ENCODE results near the gene CEACAM3.

- TF ChIP-seq CTCF (IDR thresholded peaks at IDR 0.05) (no peak), POLR2AphosphoS5 (IDR thresholded peaks at IDR 0.05) (no peak)
Measured at GRCh38 chr19:41784743-41785142, 11.6 kb upstream of the CEACAM3 start.

All from stomach (tissue), 4 donors.